PFSK-1 (cell line): Measurements from ENCODE around the gene OSBPL8.

Source experiments
- POLR2AphosphoS5 ChIP-seq: IDR thresholded peaks from 2 replicates; pipeline ENCODE4 v1.6.1; 2012; ENCODE audit warnings: low read depth, mild to moderate bottlenecking, control low read depth, low read length, moderate library complexity
- TAF1 ChIP-seq: IDR thresholded peaks from 2 replicates; pipeline ENCODE4 v1.6.1; 2012; ENCODE audit warnings: low read length, control low read depth, borderline replicate concordance; ENCODE audit not compliant: insufficient read depth
- TF ChIP-seq, protein P1 (sequence below), 2 experiments: IDR thresholded peaks; 2 replicates each; pipeline versions ENCODE4 v1.6.1 to v1.8.0; 2011 to 2012; ENCODE audit warnings: low read depth in 2 of 2, low read length in 2 of 2, control low read depth in 1 of 2, inconsistent platforms in 1 of 2, mild to moderate bottlenecking in 1 of 2, moderate library complexity in 1 of 2; ENCODE audit not compliant: insufficient read depth in 1 of 2

DNA sequence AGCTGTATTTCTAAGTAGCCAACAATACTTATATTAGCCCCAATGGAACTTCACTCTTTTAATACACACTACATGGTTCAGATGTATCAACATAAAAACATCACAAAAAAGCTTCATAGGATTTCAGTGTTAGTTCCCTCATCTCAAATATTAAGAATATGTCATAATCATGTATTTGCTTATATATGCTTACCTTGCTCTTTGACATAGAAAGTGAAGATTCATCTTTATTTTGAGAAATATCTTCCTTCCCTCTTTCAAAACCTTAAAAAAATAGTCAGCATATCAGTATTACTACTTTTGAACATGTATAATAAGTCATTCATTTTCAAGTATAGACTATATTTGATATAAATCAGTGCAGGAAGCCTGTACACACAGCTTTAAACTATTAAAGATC is 149.2 kb downstream of the OSBPL8 start:
- TF ChIP-seq POLR2AphosphoS5 (no peak), TAF1 (no peak)
- TF ChIP-seq, protein P1, sequence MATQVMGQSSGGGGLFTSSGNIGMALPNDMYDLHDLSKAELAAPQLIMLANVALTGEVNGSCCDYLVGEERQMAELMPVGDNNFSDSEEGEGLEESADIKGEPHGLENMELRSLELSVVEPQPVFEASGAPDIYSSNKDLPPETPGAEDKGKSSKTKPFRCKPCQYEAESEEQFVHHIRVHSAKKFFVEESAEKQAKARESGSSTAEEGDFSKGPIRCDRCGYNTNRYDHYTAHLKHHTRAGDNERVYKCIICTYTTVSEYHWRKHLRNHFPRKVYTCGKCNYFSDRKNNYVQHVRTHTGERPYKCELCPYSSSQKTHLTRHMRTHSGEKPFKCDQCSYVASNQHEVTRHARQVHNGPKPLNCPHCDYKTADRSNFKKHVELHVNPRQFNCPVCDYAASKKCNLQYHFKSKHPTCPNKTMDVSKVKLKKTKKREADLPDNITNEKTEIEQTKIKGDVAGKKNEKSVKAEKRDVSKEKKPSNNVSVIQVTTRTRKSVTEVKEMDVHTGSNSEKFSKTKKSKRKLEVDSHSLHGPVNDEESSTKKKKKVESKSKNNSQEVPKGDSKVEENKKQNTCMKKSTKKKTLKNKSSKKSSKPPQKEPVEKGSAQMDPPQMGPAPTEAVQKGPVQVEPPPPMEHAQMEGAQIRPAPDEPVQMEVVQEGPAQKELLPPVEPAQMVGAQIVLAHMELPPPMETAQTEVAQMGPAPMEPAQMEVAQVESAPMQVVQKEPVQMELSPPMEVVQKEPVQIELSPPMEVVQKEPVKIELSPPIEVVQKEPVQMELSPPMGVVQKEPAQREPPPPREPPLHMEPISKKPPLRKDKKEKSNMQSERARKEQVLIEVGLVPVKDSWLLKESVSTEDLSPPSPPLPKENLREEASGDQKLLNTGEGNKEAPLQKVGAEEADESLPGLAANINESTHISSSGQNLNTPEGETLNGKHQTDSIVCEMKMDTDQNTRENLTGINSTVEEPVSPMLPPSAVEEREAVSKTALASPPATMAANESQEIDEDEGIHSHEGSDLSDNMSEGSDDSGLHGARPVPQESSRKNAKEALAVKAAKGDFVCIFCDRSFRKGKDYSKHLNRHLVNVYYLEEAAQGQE (IDR thresholded peaks at IDR 0.05; ENCODE audit: insufficient read depth in 1 of 2, low read depth in 2 of 2, low read length in 2 of 2) = no peak
